Iris pigment epithelial cell (primary cell): Measurements from ENCODE around the gene DNAI2.

ENCODE experiments used
- DNase-seq: peaks from one replicate; pipeline ENCODE4 v3.0.0-alpha.2; 2011; ENCODE audit warnings: low read depth

The DNAI2 gene

DNA sequence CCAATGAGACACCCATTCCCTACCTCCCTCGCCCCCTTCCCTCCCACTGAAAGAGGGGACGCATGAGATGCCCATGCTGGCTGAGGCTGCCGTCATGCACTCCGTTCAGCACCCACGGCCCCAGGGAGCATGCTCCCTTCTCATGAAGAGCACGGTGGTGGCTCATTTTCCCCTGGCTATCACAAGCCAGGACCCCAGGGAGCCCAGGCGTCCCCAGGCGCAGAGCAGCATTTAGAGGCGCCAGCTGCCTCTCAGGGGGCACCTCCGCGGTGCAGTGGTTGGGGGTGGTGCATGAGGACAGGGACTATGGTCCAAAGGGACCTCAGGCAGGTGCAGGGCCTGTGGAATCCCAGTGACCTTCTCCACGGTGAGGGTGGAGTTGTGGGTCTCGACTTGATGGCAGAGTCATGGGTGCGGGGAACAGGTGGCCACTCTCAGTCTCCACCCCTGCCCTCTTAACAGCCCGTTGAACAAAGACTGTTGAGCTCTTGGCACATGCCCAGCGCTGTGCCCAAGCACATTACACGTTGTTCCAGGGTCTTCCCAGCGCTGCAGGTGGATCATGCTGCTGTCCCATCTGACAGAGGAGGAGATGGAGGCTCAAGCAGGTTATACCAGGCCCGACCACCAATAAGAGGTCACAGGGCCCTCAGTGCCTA lies 65.6 kb downstream of the DNAI2 start:
- DNase-seq, result no peak

DNA sequence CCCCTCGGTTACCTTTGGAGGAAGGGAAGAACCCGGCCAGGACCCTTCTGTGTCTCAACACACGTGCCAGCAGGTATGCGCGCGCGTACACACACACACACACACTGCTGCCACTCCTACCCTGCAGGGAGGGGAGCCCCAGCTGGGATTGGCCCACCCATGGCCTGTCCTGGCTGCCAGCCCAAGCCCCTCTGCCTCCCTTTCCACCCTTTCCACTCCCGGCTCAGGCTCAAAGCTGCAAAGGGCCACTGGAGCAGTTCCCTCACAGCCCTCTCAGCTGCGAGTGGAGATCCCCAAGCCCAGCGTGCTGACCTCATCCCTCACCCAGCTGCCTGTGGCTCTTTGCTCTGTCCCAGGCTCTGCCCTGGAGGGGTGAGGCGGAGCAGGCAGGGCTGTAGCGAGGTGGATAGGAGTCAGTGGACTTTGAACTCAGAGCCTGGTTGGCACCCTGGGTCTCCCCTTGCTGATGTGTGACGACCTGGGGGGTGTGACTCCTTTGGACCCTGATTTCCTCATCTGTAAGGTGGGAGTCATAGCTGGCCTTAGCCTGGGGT lies 66.5 kb downstream of the DNAI2 start:
- DNase-seq, result no peak

GRCh38 chr17:74342224-74342623 lies 68.2 kb downstream of the DNAI2 start:
- no peak for DNase-seq

DNA sequence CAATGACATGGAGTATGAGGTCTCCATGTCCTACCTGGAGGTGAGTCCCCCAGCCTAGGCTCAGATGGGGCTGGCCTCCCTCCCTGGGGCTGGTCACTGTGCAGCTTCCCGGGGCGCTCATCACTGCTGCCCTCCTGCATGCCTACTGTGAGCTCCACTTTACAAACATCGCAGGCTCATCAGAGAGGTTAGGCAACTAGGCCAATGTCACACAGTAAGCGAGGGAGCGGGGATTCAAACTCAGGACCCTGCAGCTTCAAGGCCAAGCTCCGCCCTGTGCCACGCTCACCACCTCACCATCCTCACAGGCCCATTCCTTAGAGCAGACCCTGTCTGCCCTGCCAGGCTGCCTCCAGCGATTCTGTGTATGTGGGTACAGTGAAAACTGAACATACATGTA lies 69.1 kb downstream of the DNAI2 start:
- DNase-seq, result no peak

DNA sequence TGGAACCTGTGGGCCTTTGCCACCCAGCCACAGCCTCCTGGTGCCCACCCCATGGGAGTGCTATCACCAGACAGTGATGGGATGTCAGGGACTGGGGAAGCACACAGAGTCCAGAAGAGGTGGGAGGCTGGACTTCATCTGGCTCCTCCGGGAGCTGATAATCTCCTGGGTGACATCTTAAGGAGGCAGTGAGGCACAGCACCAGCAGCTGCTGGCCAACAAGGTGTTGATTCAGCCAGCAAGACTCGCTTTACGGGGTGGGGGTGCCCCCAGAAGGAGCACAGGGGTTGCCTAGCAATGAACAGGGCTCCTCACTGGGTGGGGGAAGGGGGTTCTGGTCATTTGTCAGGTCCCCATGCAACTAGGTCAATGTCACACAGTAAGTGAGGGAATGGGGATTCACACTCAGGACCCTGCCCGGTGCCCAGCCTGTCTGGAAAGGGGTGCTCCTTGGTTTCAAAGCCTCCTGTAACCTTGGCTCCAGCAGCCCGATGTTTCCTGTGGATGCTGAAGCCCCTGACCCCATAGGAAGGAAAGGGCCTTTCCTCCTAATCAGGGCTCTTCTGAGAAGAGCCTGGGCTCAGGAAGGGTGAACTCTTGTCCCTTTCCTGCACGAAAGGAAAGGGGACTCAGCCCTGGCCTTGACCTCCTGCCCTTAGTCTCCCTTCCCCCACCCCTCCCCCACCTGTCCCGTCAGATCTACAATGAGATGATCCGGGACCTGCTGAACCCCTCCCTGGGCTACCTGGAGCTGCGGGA lies 69.7 kb downstream of the DNAI2 start:
- DNase-seq, result no peak

- DNase-seq, result no peak
Observed at GRCh38 chr17:74344658-74345057, 70.6 kb downstream of the DNAI2 start.

- no peak for DNase-seq
Observed at GRCh38 chr17:74345433-74346241, 71.6 kb downstream of the DNAI2 start.

- no peak for DNase-seq
Observed at GRCh38 chr17:74347646-74348045, 73.6 kb downstream of the DNAI2 start.

DNA sequence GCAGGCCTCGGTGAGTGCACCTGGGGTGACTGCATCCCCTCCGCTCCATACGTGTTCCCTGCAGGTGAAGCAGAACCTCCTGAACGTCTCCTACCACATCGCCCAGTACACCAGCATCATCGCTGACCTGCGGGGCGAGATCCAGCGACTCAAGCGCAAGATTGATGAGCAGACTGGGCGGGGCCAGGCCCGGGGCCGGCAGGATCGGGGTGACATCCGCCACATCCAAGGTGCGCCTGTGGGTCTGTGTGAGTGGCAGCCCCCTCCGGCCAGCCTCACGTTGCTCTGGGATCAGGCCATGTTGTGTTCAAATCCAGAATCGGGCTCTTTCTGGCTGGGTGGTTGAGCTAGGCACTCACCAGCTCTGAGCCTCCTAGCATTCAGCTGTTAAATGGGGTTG lies 75.1 kb downstream of the DNAI2 start:
- no peak for DNase-seq

DNA sequence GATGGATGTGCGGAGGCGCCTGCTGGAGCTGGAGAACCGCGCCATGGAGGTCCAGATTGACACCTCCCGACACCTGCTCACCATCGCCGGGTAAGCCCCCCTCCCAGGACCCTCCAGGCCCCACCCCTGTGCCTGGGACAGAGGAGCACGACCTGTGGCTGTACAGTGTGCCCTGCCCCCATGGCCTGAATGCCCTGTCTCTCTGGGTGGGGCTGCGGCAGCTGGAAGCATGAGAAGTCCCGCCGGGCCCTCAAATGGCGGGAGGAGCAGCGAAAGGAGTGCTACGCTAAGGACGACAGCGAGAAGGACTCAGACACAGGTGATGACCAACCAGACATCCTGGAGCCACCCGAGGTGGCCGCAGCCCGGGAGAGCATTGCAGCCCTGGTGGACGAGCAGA lies 76.5 kb downstream of the DNAI2 start:
- no peak for DNase-seq

DNA sequence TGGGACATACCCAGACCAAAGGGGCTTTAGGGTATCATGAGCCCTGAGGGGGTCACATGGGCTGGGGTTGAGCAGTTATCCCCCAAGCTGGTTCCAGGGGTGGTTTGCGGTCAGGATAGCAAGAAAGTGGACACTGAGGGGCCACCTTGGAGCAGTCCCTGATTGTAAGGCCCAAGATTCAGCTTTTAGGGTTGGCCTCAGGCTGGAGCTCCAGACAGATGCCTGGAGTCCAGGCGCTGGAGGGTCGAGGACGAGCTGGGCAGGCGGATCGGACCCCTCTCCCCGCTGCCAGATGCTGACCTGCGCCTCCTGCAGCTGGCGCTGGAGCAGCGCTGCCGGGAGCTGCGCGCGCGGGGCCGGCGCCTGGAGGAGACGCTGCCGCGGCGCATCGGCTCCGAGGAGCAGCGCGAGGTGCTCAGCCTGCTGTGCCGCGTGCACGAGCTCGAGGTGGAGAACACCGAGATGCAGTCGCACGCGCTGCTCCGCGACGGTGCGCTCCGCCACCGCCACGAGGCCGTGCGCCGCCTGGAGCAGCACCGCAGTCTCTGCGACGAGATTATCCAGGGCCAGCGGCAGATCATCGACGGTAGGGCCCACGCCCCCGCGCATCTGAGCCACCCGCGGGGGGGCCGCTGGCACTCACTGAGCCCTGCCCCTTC lies 77.6 kb downstream of the DNAI2 start:
- no peak for DNase-seq

- DNase-seq, result no peak
Observed at GRCh38 chr17:74353446-74354060, 79.5 kb downstream of the DNAI2 start.

DNA sequence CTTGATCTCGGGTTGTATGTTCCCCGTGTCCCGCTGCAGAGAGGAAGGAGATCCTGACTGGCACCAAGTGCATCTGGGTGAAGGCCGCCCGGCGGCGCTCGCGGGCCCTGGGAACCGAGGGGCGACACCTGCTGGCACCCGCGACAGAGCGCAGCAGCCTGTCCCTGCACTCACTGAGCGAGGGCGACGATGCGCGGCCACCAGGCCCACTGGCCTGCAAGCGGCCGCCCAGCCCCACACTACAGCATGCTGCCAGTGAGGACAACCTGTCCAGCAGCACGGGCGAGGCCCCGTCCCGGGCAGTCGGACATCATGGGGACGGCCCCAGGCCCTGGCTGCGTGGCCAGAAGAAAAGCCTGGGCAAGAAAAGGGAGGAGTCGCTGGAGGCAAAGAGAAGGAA lies 80.1 kb downstream of the DNAI2 start:
- DNase-seq, result no peak

DNA sequence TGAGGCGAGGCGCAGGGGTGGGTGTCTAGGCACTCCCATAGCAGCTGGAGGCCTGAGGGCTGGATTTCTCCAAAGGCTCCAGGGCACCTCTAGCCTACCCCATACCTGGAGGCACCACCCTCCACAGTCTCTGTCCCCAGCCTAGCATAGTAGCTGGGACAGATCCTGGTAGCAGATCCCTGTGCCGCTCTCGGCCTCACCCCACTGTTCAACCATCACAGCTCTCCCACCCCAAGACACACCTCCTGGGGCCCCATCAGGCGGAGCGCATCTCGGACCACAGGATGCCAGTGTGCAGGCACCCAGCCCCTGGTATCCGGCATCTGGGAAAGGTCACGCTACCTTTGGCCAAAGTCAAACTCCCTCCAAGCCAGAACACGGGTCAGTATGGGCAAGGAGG lies 80.5 kb downstream of the DNAI2 start:
- no peak for DNase-seq

GRCh38 chr17:74355065-74355464 lies 81.0 kb downstream of the DNAI2 start:
- DNase-seq, result no peak

- no peak for DNase-seq
Observed at GRCh38 chr17:74356646-74357465, 82.8 kb downstream of the DNAI2 start.

DNA sequence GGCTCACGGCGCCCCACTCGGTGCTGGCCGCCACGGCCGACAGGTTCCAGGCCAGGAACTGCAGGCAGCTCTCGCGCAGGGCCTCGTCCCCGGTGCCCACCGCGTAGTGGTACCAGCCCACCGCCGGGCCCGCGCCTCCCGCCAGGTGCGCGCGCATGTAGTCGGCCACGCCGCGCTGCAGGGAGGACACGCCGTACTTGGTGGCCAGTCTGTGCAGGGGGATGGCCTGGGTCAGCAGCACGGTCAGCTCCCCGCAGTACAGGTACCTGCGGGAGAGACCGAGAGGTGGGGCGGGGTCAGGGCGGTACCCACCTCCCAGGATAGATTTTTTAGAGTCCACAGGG lies 83.4 kb downstream of the DNAI2 start:
- no peak for DNase-seq

- no peak for DNase-seq
Observed at GRCh38 chr17:74358697-74359096, 84.7 kb downstream of the DNAI2 start.

GRCh38 chr17:74359916-74360315 lies 85.9 kb downstream of the DNAI2 start:
- no peak for DNase-seq

GRCh38 chr17:74360899-74361229 lies 86.8 kb downstream of the DNAI2 start:
- DNase-seq, result no peak
